ENCODE measurements around the gene RAVER2.
"Not testable (repeated sequence)": the region's sequence is repeated elsewhere in the genome, so short reads cannot be mapped to it uniquely, and the experiment has no call there.

RAVER2 gene

DNA sequence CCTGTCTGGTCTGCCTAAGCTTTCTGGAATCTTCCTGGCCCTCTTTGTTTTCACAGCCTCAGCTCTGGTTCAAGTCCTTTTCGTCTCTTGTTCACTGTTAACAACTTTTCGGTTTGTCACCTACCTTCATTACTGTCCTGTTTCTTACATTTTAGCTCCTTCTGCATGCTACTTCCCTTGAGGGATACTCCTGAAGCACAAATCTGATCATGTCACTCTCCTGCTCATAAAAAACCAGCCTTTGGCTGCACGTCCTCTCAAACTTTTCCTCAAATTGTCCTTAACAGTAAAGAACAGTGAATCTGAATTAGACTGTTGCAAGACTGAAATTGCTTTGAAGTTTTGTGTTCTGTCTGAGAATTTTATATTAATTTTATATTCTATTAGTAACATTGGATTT is 3.3 kb downstream of the RAVER2 start:
- DNase-seq (ENCODE audit: low spot score) = no peak

DNA sequence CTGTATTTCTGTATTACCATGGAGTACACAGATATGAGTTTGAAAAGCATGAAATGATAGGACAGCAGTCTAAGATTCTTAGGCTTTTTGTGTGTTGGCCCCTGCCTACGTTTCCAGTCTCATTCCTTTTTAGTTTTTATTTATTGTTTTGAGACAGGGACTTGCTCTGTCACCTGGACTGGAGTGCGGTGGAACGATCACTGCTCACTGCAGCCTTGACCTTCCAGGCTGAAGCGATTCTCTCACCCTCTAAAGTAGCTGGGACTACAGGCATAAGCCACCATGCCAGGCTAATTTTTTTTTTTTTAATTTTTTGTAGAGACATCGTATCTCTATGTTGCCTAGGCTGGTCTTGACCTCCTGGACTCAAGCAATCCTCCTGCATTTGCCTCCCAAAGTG is 3.8 kb downstream of the RAVER2 start:
- DNase-seq (ENCODE audit: low spot score) = no peak

DNA sequence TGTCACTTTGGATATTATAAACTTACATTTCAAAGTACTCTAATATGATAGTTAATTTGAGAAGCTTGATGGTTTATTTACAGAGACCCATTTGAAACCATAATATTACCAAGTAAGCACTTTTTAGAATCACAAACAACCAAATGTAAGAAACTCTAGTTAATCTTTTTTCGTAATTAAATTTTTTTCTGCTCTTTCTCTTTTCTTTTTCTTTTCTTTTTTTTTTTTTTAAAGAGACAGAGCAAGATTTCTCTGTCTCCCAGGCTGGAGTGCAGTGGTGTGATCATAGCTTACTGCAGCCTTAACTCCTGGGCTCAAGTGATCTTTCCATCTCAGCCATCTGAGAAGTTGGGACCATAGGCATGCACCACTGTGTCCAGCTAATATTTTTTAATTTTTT is 5.2 kb downstream of the RAVER2 start:
- DNase-seq (ENCODE audit: low spot score) = no peak

DNA sequence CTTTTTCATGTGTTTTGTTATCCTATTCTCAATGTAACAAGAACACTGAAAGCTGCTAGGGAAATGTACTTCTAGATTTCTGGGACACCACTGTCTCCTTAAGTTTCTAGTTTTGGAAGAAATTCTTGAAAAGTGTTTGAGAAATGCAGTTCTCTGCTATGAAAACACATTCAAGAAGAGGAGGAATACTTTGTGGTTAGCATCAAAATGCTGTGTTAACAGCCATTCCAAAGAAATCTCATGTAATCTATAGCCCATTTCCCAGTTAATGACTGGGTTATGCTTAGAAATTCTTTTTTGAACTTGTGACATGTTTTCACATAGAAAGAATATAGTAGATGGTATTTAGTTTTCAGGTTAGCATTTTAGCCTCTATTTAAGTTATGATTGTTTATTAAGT is 6.0 kb downstream of the RAVER2 start:
- DNase-seq (ENCODE audit: low spot score) = no peak

DNA sequence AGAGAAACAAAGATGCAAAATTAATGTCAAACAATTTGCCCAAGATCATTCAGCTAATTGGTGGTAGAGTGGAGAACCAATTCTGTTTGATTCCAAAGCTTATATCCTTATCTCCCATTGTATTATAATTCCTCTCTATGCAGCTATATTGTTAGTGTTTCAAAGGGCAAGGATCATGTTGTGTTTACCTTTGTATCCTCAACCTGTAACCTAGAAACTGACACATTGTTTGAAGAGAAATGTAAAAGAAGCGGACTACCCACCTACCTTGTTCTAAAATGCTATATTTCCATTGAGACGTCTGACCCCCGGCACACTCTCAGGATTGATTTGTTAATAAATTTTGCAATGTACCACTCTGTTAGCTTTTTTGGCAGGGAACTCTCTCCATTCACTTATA is 9.3 kb downstream of the RAVER2 start:
- DNase-seq (ENCODE audit: low spot score) = no peak

DNA sequence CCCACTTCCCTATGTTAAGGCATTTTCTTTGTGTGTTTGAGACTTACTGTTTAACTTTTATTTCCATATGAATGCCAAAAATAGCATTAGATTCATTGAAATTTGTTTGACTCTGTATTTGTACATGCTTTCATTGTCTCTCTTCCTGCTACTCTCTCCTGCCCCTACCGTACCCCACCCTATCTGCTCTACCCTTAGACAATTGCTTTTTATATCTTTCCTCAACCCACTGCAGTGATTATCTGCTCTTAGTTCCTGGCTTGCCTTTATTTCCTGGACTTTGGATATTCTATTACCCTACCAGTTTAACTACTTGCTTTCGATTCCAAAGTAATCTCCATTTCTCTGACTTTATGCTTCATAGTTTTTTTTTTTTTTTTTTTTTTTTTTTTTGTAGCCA is 10.5 kb downstream of the RAVER2 start:
- DNase-seq (ENCODE audit: low spot score) = no peak

DNA sequence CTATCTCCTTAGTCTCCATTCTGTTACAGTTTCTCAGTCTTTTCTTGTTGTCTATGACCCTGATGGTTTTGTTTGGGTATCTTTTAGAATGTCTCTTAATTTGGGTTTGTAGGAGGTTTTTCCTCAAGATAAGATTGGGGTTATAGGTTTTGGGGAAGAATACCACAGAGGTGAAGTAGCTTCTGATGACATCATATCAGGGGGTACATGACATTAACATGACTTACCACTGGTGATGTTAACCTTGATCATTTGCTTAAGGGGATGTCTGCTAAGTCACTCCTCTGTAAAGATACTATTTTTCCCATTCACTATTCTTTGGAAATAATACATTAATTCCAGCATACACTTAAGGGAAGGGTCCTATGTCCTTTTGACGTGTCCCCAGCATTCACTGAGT is 11.9 kb downstream of the RAVER2 start:
- DNase-seq (ENCODE audit: low spot score) = no peak

DNA sequence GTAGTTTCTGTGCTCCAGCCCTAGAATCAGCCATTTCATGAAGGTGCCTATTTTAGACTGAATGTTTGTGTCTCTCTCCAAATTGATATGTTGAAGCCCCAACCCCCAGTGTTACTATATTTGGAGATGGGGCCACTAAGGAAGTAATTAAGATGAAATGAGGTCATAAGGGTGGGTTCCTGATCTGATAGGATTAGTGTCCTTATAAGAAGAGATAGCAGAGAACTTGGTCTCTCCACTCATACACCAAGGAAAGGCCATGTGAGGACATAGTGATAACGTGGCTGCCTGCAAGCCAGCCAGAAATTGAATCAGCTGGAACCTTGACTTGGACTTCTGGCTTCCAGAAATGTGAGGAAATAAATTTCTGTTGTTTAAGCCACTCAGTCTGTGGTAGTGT is 12.3 kb downstream of the RAVER2 start:
- no peak for DNase-seq (ENCODE audit: low spot score)

DNA sequence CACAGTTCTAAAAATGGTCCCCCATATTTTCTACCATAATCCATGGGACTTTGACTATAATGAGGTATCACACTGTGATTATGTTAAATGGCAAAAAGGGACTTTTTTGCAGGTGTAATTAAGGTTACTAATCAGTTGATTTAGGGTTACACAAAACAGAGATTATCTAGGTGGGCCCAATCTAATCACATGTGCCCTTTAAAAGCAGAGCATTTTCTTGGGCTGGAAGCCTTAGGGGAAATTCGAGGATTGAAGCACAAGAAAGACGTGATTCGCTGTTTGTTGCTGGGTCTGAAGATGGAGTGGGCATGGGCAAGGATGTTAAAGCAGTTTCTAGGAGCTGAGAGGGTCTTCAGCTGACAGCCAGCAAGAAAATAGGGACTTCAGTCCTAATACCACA is 13.4 kb downstream of the RAVER2 start:
- no peak for DNase-seq (ENCODE audit: low spot score)

DNA sequence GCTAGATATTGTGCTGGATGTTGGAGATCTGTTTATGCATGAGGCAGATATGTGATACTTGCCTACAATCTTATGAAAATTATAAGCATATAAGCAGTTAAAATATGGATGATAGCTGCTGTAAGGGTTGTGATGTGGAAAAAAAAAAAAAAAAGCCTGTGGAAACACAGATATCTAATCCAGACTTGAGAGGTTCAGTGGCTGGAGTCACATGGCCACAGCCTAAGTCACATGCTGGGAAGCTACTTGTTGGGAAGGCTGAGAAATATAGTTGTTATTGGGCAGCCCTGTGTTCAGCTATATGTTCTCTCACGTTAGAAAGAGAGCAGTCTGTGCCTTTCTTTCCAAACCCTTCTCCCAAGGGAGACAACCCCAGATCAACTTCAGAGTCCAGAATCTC is 15.1 kb downstream of the RAVER2 start:
- no peak for DNase-seq (ENCODE audit: low spot score)

DNA sequence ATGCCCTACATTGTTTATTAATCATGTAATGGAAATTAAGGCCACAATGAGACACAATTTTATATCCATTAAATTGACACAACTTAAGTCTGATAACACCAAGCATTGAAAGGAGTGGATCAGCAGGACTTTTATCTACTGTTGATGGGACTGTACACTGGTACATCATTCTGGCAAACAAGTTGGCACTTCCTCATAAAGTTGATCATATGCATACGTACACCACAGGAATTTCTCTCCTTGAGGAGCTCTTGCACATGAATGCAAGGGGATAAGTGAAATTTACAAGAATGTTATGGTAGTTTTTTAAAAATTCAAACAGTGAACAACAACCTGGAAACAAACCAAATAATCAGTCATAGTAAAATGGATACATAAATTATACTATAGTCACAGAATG is 20.1 kb downstream of the RAVER2 start:
- DNase-seq (ENCODE audit: low spot score) = no peak

DNA sequence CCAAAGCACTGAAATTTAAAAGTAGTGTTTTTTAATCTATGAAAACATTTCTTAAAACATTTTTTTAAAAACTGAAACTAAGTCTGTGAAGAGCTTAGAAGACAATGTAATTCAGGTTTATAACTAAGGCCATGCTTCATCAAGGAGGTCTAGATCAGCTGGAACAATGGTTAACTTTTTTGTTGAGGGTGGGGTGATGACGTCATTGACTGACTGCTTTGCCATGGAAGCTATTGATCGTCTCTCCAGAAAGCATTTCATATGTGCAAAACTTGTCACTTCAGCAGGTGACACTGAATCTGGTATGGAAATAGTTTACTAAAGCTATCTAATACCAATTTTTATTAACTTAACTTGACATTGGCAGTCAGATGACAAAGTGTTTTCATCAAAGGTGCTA is 21.0 kb downstream of the RAVER2 start:
- no peak for DNase-seq (ENCODE audit: low spot score)

DNA sequence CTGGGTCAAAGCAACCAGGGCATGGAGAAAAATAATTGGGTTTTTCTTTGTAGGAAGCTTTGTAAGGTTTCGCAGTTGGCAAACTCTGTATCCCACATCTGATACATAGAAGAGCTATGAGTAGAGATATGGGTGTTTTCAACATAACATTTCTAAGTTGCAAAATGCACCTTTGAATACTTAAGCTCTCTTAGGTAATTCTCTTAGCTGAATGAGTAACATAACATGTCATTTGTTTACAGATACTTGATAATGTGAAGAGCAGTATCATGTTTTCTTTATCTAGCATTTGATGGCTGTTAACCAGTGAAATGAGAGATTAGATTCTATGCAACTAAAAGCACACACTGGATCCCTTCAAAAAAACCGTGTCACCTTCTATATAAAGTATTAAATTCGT is 21.6 kb downstream of the RAVER2 start:
- DNase-seq (ENCODE audit: low spot score) = no peak

DNA sequence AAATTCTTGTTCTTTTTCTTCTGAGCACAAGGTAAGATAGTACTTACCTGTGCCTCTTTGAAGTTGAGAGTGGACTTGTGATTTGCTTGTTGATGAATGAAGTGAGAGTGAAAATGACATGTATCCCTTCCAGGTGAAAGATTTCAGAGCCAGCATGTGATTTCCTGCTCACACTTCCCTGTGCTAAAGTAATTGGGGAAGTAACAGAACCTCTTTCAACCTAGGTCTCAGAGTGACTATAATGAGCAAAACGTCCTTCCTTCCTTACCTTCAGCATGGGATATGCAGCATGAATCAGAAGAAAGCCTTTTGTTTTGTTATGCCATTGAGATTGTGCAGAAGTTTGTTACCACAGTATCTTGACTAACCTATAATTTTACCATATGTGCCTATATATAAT is 24.6 kb downstream of the RAVER2 start:
- DNase-seq (ENCODE audit: low spot score) = no peak

DNA sequence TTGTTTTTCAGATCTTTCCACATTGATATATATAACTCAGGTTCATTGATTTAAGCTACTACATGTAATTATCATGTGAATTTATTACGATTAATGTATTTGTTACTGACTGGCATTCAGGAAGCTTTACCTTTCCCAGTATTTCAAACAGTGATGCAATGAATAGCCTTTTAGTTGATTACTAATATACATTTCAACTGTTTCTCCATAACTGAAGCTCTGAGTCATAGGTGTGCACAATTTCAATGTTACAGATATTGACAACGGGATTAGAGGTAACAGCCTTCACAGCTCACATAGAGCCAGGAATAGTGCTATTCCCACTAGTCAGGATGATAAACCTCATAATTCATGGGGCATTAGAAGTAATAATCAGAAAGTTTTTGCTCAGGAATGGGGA is 25.1 kb downstream of the RAVER2 start:
- DNase-seq (ENCODE audit: low spot score) = no peak

DNA sequence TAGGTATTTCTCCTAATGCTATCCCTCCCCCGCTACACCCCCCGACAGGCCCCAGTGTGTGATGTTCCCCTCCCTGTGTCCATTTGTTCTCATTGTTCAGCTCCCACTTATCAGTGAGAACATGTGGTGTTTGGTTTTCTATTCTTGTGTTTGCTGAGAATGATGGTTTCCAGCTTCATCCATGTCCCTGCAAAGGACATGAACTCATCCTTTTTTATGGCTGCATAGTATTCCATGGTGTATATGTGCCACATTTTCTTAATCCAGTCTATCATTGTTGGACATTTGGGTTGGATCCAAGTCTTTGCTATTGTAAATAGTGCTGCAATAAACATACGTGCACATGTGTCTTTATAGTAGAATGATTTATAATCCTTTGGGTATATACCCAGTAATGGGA is 28.4 kb downstream of the RAVER2 start:
- not testable (repeated sequence) for DNase-seq (ENCODE audit: low spot score)

DNA sequence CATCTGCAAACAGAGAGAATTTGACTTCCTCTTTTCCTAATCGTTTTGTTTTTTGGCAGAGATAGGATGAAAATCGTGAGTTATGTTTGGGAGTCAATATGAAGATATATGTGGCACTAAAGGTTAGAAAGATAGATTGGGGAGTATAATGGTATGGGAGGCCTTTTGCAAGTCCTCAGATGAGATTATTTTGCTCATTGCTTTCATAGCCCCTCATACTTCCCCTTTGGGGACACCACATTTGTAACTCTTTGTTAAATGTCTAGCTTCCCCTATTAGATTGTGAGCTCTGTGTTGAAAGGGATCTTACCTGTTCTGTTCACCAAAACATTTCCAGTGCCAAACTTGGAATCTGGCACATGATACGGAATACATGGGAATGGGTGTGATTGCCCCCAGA is 30.2 kb downstream of the RAVER2 start:
- no peak for DNase-seq (ENCODE audit: low spot score)

DNA sequence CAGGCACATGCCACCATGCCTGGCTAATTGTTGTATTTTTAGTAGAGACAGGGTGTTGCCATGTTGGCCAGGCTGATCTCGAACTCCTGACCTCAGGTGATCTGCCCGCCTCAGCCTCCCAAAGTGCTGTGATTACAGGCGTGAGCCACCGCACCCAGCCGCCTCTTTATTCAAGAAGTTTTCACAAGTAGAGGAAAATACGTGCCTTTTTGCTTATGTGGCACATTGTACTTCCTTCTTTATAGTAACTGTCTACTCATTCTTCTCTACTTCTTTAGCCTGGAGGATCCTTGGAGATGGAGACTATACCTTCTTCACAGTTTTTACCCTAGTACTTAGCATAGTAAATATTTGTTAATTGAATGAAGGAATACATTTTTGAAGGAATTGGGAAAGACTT is 37.2 kb downstream of the RAVER2 start:
- DNase-seq (ENCODE audit: low spot score) = not testable (repeated sequence)

DNA sequence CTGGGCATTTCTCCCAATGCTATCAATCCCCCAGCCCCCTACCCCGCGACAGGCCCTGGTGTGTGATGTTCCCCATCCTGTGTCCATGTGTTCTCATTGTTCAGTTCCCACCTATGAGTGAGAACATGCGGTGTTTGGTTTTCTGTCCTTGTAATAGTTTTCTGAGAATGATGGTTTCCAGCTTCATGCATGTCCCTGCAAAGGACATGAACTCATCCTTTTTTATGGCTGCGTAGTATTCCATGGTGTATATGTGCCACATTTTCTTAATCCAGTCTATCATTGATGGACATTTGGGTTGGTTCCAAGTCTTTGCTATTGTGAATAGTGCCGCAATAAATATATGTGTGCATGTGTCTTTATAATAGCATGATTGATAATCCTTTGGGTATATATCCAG is 38.0 kb downstream of the RAVER2 start:
- not testable (repeated sequence) for DNase-seq (ENCODE audit: low spot score)

DNA sequence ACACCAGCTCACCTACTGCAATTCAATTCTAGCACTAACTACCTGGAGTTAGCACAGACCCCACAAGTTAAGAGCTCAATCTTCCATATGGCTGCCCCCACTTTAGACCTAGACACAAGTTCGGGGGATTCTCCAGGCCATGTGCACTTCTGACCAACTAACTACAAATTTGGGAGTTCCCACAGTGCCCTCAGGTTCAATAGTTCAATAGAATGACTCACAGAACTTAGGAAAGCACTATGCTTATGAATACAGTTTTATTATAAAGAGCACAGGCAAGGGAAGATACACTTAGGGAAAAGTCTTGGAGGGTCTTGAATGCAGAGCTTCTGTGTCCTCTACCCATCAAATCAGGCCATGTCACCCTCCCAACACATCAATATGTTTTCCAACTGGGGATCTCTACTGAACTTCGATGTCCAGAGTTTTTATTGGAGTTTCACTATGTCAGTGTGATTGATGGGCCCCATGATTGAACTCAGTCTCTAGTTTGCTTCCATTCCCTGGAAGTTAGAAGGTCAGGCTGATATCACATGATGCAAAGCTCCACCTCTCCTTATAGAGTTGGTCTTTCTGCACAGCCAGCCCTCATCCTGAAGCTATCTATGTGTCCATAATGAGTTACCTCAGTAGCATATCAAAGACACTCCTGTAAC is 46.1 kb downstream of the RAVER2 start:
- no peak for DNase-seq (ENCODE audit: low spot score)

DNA sequence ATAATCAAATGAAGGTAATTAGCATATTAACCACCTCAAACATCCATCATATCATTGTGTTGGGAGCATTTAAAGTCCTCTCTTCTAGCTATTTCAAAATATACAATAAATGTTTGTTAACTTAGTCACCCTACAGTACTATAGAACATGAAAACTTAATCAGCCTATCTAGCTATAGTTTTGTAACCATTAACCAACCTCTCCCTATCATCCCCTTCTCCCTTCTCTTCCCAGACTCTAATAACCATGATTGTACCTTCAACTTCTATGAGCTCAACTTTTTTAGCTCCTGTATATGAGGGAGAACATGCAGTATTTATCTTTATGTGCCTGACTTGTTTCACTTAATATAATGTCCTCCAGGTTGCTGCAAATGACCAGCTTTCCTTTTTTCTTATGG is 54.0 kb downstream of the RAVER2 start:
- DNase-seq (ENCODE audit: low spot score) = no peak

DNA sequence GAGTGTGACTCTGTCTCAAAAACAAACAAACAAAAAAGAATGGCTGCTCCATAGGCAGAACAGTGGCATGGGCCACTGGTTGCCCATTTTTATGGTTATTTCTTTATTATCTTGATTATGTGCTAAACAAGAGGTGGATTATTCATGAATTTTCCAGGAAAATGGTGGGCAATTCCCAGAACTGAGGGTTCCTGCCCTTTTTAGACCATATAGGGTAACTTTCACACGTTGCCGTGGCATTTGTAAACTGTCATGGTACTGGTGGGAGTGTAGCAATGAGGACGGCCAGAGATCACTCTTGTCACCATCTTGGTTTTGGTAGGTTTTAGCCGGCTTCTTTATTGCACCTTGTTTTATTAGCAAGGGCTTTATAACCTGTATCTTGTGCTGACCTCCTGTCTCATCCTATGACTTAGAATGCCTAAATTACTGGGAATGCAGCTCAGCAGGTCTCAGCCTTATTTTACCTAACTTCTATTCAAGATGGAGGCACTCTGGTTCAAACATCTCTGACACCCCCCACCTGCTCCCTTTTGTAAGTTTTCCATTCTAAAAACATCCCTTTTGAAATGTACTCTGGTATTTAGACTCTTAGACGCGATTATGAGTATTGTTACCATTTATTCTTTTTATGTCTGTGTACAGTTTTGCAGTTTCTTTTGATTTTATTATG is 57.1 kb downstream of the RAVER2 start:
- DNase-seq (ENCODE audit: low spot score) = no peak

DNA sequence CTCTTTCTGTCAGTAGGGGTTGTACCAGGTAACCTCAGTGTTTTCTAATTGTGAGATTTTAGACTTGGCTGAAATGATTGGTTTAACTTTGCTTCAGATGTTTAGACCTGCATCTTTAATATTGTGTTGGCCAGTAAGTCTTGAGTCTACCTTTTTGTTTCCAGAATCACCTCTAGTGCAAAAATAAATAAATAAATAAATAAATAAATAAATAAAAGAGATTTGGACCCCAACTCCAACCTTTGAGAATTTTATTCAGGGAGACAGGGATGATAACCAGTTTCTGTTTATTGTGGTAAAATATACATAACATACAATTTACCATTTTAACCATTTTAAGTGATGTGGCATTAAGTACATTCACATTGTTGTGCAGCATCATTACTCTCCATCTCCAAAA is 64.4 kb downstream of the RAVER2 start:
- no peak for DNase-seq (ENCODE audit: low spot score)

DNA sequence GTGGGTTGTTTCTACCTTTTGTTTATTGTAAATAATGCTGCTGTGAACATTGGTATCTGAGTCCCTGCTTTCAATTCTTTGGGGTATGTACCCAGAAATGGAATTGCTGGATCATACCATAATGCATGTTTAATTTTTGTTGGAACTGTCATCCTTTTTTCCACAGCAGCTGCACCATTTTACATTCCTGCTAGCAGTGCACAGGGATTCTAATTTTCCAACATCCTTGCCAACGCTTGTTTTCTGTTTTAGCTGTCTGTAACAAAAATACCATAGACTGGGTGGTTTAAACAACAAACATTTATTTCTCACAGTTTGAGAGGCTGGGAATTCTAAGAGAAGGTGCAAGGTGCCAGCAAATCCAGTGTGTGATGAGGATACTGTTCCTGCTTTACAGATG is 65.1 kb downstream of the RAVER2 start:
- DNase-seq (ENCODE audit: low spot score) = no peak

Data from HuH-7.5 (cell line).